IMR-90 (cell line): ENCODE data around the gene EVL. TPM values are rescaled to one million over a fixed set of nuclear protein-coding genes. Genes with fewer than 3 reads are reported as not detected.

Source experiments
- ATAC-seq: fragments of 200-7000 bp; cut with Tn5 transposase; 2 replicates; pipeline ENCODE4 v1.9.1; 2020; ENCODE audit warnings: low read depth, mild to moderate bottlenecking, moderate library complexity
- BruUV-seq: library from RNA; stranded (reverse); fragments of 400-500 nt; replicated peaks from 2 replicates; lab custom pipeline; 2021; lab: Mats Ljungman, UMichigan
- CTCF ChIA-PET: fragments of 300-600 bp; formaldehyde crosslinking; extraction: SDS; loops from one replicate; lab custom pipeline; 2021; ENCODE audit warnings: antibody characterized with exemption; lab: Yijun Ruan, JAX
- POLR2A ChIA-PET: fragments of 300-600 bp; sonication (Branson Sonifier 250); formaldehyde crosslinking; loops from one replicate; lab custom pipeline; 2022; ENCODE audit warnings: antibody characterized with exemption; ENCODE audit not compliant: unreplicated experiment; lab: Charles Lee
- DNase-seq: peaks from one replicate; pipeline ENCODE4 v3.0.0; 2013
- H2AFZ ChIP-seq: replicated peaks from 2 replicates; pipeline ENCODE3; 2013; ENCODE audit warnings: low read length, mild to moderate bottlenecking; ENCODE audit not compliant: poor library complexity
- H2AK5ac ChIP-seq: 2 replicates; pipeline ENCODE4 v1.6.1; 2013; ENCODE audit warnings: low read depth, low read length, inconsistent platforms
- H2AK9ac ChIP-seq: replicated peaks from 2 replicates; pipeline ENCODE3; 2013; ENCODE audit warnings: mild to moderate bottlenecking, low read depth, low read length, moderate library complexity; ENCODE audit not compliant: poor library complexity
- H2BK120ac ChIP-seq: 2 replicates; pipeline ENCODE4 v1.6.1; 2013; ENCODE audit warnings: low read depth, low read length, inconsistent platforms
- H2BK15ac ChIP-seq: 3 replicates; pipeline ENCODE4 v1.6.1; 2013; ENCODE audit warnings: low read depth, low read length, inconsistent platforms
- H2BK20ac ChIP-seq: 2 replicates; pipeline ENCODE4 v1.6.1; 2013; ENCODE audit warnings: low read depth, mild to moderate bottlenecking, inconsistent platforms, low read length, moderate library complexity
- H2BK5ac ChIP-seq: 2 replicates; pipeline ENCODE4 v1.6.1; 2013; ENCODE audit warnings: mild to moderate bottlenecking, low read depth, low read length, inconsistent platforms; ENCODE audit not compliant: poor library complexity, severe bottlenecking
- H3K14ac ChIP-seq: replicated peaks from 2 replicates; pipeline ENCODE4 v1.6.1; 2013; ENCODE audit warnings: low read depth, low read length, inconsistent platforms
- H3K18ac ChIP-seq: 2 replicates; pipeline ENCODE4 v1.6.1; 2013; ENCODE audit warnings: low read depth, low read length, control low read depth
- H3K23ac ChIP-seq: 2 replicates; pipeline ENCODE4 v1.6.1; 2013; ENCODE audit warnings: low read depth, low read length, inconsistent platforms
- H3K27ac ChIP-seq: 2 replicates; pipeline ENCODE4 v1.5.1; 2013; ENCODE audit warnings: mild to moderate bottlenecking, control low read depth, low read length; ENCODE audit not compliant: insufficient read depth
- H3K27me3 ChIP-seq: 2 replicates; pipeline ENCODE4 v1.6.1; 2013; ENCODE audit warnings: low read length; ENCODE audit not compliant: control insufficient read depth, insufficient read depth
- H3K36me3 ChIP-seq: 2 replicates; pipeline ENCODE4 v1.6.1; 2013; ENCODE audit warnings: low read length, mixed read lengths; ENCODE audit not compliant: control insufficient read depth, insufficient read depth
- H3K4ac ChIP-seq: 2 replicates; pipeline ENCODE4 v1.6.1; 2013; ENCODE audit warnings: low read depth, low read length, inconsistent platforms
- H3K4me1 ChIP-seq: 2 replicates; pipeline ENCODE4 v1.6.1; 2013; ENCODE audit warnings: low read length, mixed read lengths; ENCODE audit not compliant: control insufficient read depth, insufficient read depth
- H3K4me2 ChIP-seq: 2 replicates; pipeline ENCODE4 v1.6.1; 2013; ENCODE audit warnings: low read depth, mild to moderate bottlenecking, control low read depth, low read length, moderate library complexity
- H3K4me3 ChIP-seq: 2 replicates; pipeline ENCODE4 v1.5.1; 2013; ENCODE audit warnings: low read depth, mild to moderate bottlenecking, control low read depth, low read length, moderate library complexity; ENCODE audit not compliant: insufficient read depth
- H3K56ac ChIP-seq: 2 replicates; pipeline ENCODE4 v1.6.1; 2013; ENCODE audit warnings: low read length, inconsistent platforms; ENCODE audit not compliant: insufficient read depth; ENCODE audit errors: extremely low read depth
- H3K79me1 ChIP-seq, 2 experiments: 2 replicates each; pipeline ENCODE4 v1.6.1; 2013; ENCODE audit warnings: low read length in 2 of 2, inconsistent platforms in 1 of 2, low read depth in 1 of 2
- H3K9ac ChIP-seq: 2 replicates; pipeline ENCODE4 v1.6.1; 2013; ENCODE audit warnings: low read depth, low read length, control low read depth
- H3K9me1 ChIP-seq: 2 replicates; pipeline ENCODE4 v1.6.1; 2013; ENCODE audit warnings: low read length, inconsistent platforms; ENCODE audit not compliant: insufficient read depth
- H3K9me3 ChIP-seq: 2 replicates; pipeline ENCODE4 v1.6.1; 2013; ENCODE audit warnings: low read length; ENCODE audit not compliant: control insufficient read depth, insufficient read depth
- H4K20me1 ChIP-seq: 2 replicates; pipeline ENCODE4 v1.6.1; 2013; ENCODE audit warnings: low read length, inconsistent platforms; ENCODE audit not compliant: insufficient read depth
- H4K5ac ChIP-seq: 2 replicates; pipeline ENCODE4 v1.6.1; 2013; ENCODE audit warnings: mild to moderate bottlenecking, low read depth, low read length, control low read depth
- H4K8ac ChIP-seq, 2 experiments: 2 replicates each; pipeline ENCODE4 v1.6.1; 2013; ENCODE audit warnings: low read depth in 2 of 2, low read length in 2 of 2, control low read depth in 1 of 2, inconsistent platforms in 1 of 2
- H4K91ac ChIP-seq: 2 replicates; pipeline ENCODE4 v1.6.1; 2013; ENCODE audit warnings: low read depth, low read length, inconsistent platforms; ENCODE audit not compliant: insufficient read depth
- BHLHE40 ChIP-seq: fragments of 150-350 bp; IDR thresholded peaks from 2 replicates; pipeline ENCODE4 v1.6.1; 2016; ENCODE audit warnings: mild to moderate bottlenecking, low read depth, low read length
- CEBPB ChIP-seq: IDR thresholded peaks from 2 replicates; pipeline ENCODE4 v1.6.1; 2012; ENCODE audit warnings: low read depth, low read length, improper control_type of control experiment
- CHD1 ChIP-seq: IDR thresholded peaks from 2 replicates; pipeline ENCODE4 v1.6.1; 2012; ENCODE audit warnings: low read depth, low read length, improper control_type of control experiment
- FOS ChIP-seq: fragments of 150-350 bp; IDR thresholded peaks from 2 replicates; pipeline ENCODE4 v1.6.1; 2016; ENCODE audit warnings: low read depth, low read length
- MAFK ChIP-seq: IDR thresholded peaks from 2 replicates; pipeline ENCODE4 v1.6.1; 2012; ENCODE audit warnings: low read depth, low read length, improper control_type of control experiment
- MAZ ChIP-seq: IDR thresholded peaks from 2 replicates; pipeline ENCODE4 v1.6.1; 2012; ENCODE audit warnings: low read depth, mild to moderate bottlenecking, low read length, improper control_type of control experiment, moderate library complexity, borderline replicate concordance
- MXI1 ChIP-seq: IDR thresholded peaks from 2 replicates; pipeline ENCODE4 v1.6.1; 2012; ENCODE audit warnings: low read depth, mild to moderate bottlenecking, low read length, moderate library complexity, borderline replicate concordance
- NFE2L2 ChIP-seq: fragments of 150-350 bp; IDR thresholded peaks from 2 replicates; pipeline ENCODE4 v1.6.1; 2016; ENCODE audit warnings: low read depth, mild to moderate bottlenecking, low read length
- POLR2A ChIP-seq: IDR thresholded peaks from 2 replicates; pipeline ENCODE4 v1.6.1; 2012; ENCODE audit warnings: mild to moderate bottlenecking, low read depth, low read length
- RAD21 ChIP-seq: IDR thresholded peaks from 2 replicates; pipeline ENCODE4 v1.6.1; 2012; ENCODE audit warnings: low read length, improper control_type of control experiment
- RCOR1 ChIP-seq: IDR thresholded peaks from 2 replicates; pipeline ENCODE4 v1.6.1; 2012; ENCODE audit warnings: mild to moderate bottlenecking, low read length, improper control_type of control experiment; ENCODE audit not compliant: insufficient replicate concordance
- RFX5 ChIP-seq: IDR thresholded peaks from 2 replicates; pipeline ENCODE4 v1.8.0; 2012; ENCODE audit warnings: low read depth, mild to moderate bottlenecking, low read length, moderate library complexity
- SMC3 ChIP-seq: fragments of 150-350 bp; IDR thresholded peaks from 2 replicates; pipeline ENCODE4 v1.6.1; 2016; ENCODE audit warnings: low read depth, mild to moderate bottlenecking, antibody characterized with exemption, low read length, moderate library complexity
- WGBS, 2 experiments: methylation state at CpG; one replicate each; pipeline versions ENCODE4 v1.1.5 to v1.1.7; 2013; ENCODE audit warnings: missing lambda C conversion rate in 2 of 2; ENCODE audit not compliant: insufficient read length in 1 of 2; ENCODE audit errors: extremely low coverage in 2 of 2; 5-methylcytosine and 5-hydroxymethylcytosine counted together
- dilution Hi-C: fragments of 300-500 bp; cut with HindIII; formaldehyde crosslinking; loops from one replicate; pipeline ENCODE4 v1.14.3; 2018; ENCODE audit warnings: low sequenced_read_pairs; ENCODE audit not compliant: unreplicated experiment
- in situ Hi-C: fragments of 300-500 bp; cut with MboI; formaldehyde crosslinking; loops from 3 replicates; pipeline ENCODE4 v1.14.3; 2019; ENCODE audit warnings: low sequenced_read_pairs, inconsistent platforms, mixed read lengths
- intact Hi-C: fragments of 100-400 bp; cut with micrococcal nuclease; formaldehyde crosslinking; loops from 2 replicates; pipeline ENCODE4 v1.10.0; 2022
- polyA plus RNA-seq, 3 experiments: library from polyadenylated mRNA; depleted of rRNA; stranded (reverse); fragments of >200 nt; gene quantifications; 2 replicates each; pipeline ENCODE4 v1.2.3, GENCODE V29; 2012; ENCODE audit warnings: low replicate concordance in 1 of 3
- total RNA-seq: library from RNA; depleted of rRNA; stranded (reverse); fragments of >200 nt; gene quantifications from 2 replicates; pipeline ENCODE4 v1.2.3, GENCODE V29; 2012
- TF ChIP-seq, protein P1 (sequence below): conservative IDR thresholded peaks from 2 replicates; pipeline ENCODE4 v1.5.1; 2012; ENCODE audit warnings: mild to moderate bottlenecking, low read depth, low read length, improper control_type of control experiment
- TF ChIP-seq, protein P2 (sequence below): fragments of 150-350 bp; IDR thresholded peaks from 2 replicates; pipeline ENCODE4 v1.6.1; 2017; ENCODE audit warnings: mild to moderate bottlenecking, antibody characterized with exemption, low read length, low read depth
- TF ChIP-seq, protein P3 (sequence below): fragments of 150-350 bp; IDR thresholded peaks from 2 replicates; pipeline ENCODE4 v1.6.1; 2016; ENCODE audit warnings: low read depth, mild to moderate bottlenecking, low read length, moderate library complexity, borderline replicate concordance

The EVL gene
- total and polyA plus RNA-seq, 2 of the 4 experiments (the other 2 are of a cell fraction) = 7.2 to 36.5 TPM

DNA sequence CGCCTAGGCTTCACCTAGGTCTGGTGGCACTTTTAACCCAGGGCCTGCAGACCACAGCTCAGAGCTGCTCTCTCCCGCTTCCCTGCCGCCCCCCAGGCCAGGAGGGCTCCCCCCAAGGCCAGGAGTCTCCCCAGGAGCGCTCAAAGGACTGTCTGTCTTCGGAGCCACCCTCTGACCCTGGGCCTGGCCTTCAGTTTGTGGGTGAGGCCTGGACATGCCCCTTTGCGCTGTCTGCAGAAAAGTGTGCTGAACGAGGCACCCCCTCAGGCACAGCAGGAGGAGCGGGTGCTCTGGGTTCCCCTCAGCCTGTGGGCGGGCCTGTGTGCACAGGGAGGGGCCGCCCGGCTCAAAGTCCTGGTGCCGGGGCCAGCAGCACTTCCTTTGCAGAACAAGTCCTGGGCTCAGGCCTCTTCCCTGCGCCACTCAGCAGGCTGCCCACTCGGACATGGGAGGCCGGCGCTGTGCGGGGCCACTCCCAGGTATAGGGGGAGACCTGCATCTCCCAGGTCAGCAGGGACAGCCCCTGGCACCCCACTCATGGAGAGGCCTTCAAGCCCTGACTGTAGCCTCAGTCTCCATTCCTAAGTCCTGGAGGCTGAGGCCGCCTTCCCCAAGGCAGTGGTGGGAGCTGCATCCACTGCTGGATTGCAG is 79.9 kb downstream of the EVL start:
- in situ Hi-C loops = no loop called here
- Histone ChIP-seq H3K36me3 (peaks cover 5% of the 10 kb centered on the region; the same call in 1 of the 2 replicates), H3K9me3 (no peaks in the 10 kb centered on the region), H3K27me3 (no peaks in the 10 kb centered on the region), H4K8ac (no peak overlapping the region), H3K79me1 (no peaks in the 10 kb centered on the region), H3K4me3 (no peak overlapping the region), H2BK15ac (no peak overlapping the region), H3K14ac (no peak overlapping the region), H2BK20ac (no peak overlapping the region), H2AK5ac (no peak overlapping the region), H3K23ac (no peak overlapping the region), H3K9me1 (no peaks in the 10 kb centered on the region), H3K9ac (no peak overlapping the region), H4K20me1 (no peaks in the 10 kb centered on the region), H2AK9ac (no peak overlapping the region), H4K91ac (no peak overlapping the region), H3K4me2 (no peak overlapping the region), H2BK120ac (no peak overlapping the region), H3K18ac (no peak overlapping the region), H3K27ac (no peak overlapping the region), H3K56ac (no peak overlapping the region), H3K4ac (no peak overlapping the region), H2AFZ (no peak overlapping the region), H2BK5ac (no peak overlapping the region), H3K4me1 (no peaks in the 10 kb centered on the region), H4K5ac (no peak overlapping the region)
- whole genome bisulfite sequencing, 2 experiments = 85% methylated on average over 5 of the region's 18 CpGs; no CpG with 5 or more reads in 1 of the 2 experiments
- ChIA-PET CTCF (no interaction called here), POLR2A (no interaction called here)
- dilution Hi-C loops = no loop called here
- intact Hi-C loops = no loop called here
- no peak for ATAC-seq
- TF ChIP-seq RCOR1 = no peak
- TF ChIP-seq MXI1 = no peak
- TF ChIP-seq POLR2A = no peak
- TF ChIP-seq NFE2L2 = no peak
- no peak for TF ChIP-seq MAZ
- no peak for TF ChIP-seq CHD1
- TF ChIP-seq BHLHE40 = no peak
- TF ChIP-seq, protein P1, sequence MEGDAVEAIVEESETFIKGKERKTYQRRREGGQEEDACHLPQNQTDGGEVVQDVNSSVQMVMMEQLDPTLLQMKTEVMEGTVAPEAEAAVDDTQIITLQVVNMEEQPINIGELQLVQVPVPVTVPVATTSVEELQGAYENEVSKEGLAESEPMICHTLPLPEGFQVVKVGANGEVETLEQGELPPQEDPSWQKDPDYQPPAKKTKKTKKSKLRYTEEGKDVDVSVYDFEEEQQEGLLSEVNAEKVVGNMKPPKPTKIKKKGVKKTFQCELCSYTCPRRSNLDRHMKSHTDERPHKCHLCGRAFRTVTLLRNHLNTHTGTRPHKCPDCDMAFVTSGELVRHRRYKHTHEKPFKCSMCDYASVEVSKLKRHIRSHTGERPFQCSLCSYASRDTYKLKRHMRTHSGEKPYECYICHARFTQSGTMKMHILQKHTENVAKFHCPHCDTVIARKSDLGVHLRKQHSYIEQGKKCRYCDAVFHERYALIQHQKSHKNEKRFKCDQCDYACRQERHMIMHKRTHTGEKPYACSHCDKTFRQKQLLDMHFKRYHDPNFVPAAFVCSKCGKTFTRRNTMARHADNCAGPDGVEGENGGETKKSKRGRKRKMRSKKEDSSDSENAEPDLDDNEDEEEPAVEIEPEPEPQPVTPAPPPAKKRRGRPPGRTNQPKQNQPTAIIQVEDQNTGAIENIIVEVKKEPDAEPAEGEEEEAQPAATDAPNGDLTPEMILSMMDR = no peak
- TF ChIP-seq, protein P2, sequence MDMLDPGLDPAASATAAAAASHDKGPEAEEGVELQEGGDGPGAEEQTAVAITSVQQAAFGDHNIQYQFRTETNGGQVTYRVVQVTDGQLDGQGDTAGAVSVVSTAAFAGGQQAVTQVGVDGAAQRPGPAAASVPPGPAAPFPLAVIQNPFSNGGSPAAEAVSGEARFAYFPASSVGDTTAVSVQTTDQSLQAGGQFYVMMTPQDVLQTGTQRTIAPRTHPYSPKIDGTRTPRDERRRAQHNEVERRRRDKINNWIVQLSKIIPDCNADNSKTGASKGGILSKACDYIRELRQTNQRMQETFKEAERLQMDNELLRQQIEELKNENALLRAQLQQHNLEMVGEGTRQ = no peak
- no peak for TF ChIP-seq RAD21
- no peak for TF ChIP-seq CEBPB
- no peak for TF ChIP-seq SMC3
- TF ChIP-seq MAFK = no peak
- TF ChIP-seq RFX5 = no peak
- TF ChIP-seq FOS = no peak
- TF ChIP-seq, protein P3, sequence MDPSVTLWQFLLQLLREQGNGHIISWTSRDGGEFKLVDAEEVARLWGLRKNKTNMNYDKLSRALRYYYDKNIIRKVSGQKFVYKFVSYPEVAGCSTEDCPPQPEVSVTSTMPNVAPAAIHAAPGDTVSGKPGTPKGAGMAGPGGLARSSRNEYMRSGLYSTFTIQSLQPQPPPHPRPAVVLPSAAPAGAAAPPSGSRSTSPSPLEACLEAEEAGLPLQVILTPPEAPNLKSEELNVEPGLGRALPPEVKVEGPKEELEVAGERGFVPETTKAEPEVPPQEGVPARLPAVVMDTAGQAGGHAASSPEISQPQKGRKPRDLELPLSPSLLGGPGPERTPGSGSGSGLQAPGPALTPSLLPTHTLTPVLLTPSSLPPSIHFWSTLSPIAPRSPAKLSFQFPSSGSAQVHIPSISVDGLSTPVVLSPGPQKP = no peak
- BruUV-seq = no TSS peak
- no peak for DNase-seq
